ENCODE data around the gene GPC6.

GRCh38 chr13:93243375-93244063, 16.9 kb downstream of the GPC6 start:
- TF ChIP-seq ZBTB10 (tag by site-specific recombination; IDR thresholded peaks at IDR 0.05) (no peak), ZNF837 (tag by site-specific recombination; IDR thresholded peaks at IDR 0.05) (no peak), ZNF350 (tag by site-specific recombination; IDR thresholded peaks at IDR 0.05) (no peak)
